MM.1S (cell line): ENCODE results near the gene IL27RA.

Experiments used
- DNase-seq: peaks from one replicate; pipeline ENCODE4 v3.0.0-alpha.2; 2015
- H2AFZ ChIP-seq: fragments of 300-600 bp; sonication (generic); 2 replicates; pipeline ENCODE4 v1.6.0; 2016; ENCODE audit warnings: antibody characterized with exemption, low read length
- H3F3A ChIP-seq: fragments of 300-600 bp; sonication (generic); 2 replicates; pipeline ENCODE4 v1.6.1; 2016; ENCODE audit warnings: mild to moderate bottlenecking, antibody characterized with exemption, low read length, moderate library complexity, mixed read lengths; ENCODE audit not compliant: insufficient read depth
- H3K27ac ChIP-seq: fragments of 300-600 bp; sonication (generic); 2 replicates; pipeline ENCODE4 v1.5.1; 2016; ENCODE audit warnings: mild to moderate bottlenecking, low read length
- H3K27me3 ChIP-seq: fragments of 300-600 bp; sonication (generic); replicated peaks from 2 replicates; pipeline ENCODE4 v1.6.0; 2016; ENCODE audit warnings: low read length; ENCODE audit not compliant: insufficient read depth
- H3K36me3 ChIP-seq: fragments of 300-600 bp; sonication (generic); replicated peaks from 2 replicates; pipeline ENCODE4 v1.6.1; 2016; ENCODE audit warnings: mild to moderate bottlenecking, low read length, mixed read lengths; ENCODE audit not compliant: insufficient read depth
- H3K4me1 ChIP-seq: fragments of 300-600 bp; sonication (generic); 2 replicates; pipeline ENCODE4 v1.6.1; 2016; ENCODE audit warnings: low read length, mixed read lengths
- H3K4me2 ChIP-seq: fragments of 300-600 bp; sonication (generic); 2 replicates; pipeline ENCODE4 v1.6.0; 2016; ENCODE audit warnings: low read depth, low read length
- H3K4me3 ChIP-seq: fragments of 300-600 bp; sonication (generic); 2 replicates; pipeline ENCODE4 v1.5.1; 2016; ENCODE audit warnings: low read length, mixed read lengths
- H3K79me2 ChIP-seq: fragments of 300-600 bp; sonication (generic); 2 replicates; pipeline ENCODE4 v1.6.1; 2016; ENCODE audit warnings: mixed run types, low read length, mixed read lengths
- H3K9ac ChIP-seq: fragments of 300-600 bp; sonication (generic); 2 replicates; pipeline ENCODE4 v1.6.1; 2016; ENCODE audit warnings: low read length, mixed read lengths
- H3K9me2 ChIP-seq: fragments of 300-600 bp; sonication (generic); replicated peaks from 2 replicates; pipeline ENCODE4 v1.6.1; 2016; ENCODE audit warnings: mild to moderate bottlenecking, low read length, mixed read lengths; ENCODE audit not compliant: insufficient read depth
- H3K9me3 ChIP-seq: fragments of 300-600 bp; sonication (generic); replicated peaks from 2 replicates; pipeline ENCODE4 v1.6.1; 2016; ENCODE audit warnings: mild to moderate bottlenecking, low read length, mixed read lengths; ENCODE audit not compliant: insufficient read depth
- H4K20me1 ChIP-seq: fragments of 300-600 bp; sonication (generic); 2 replicates; pipeline ENCODE4 v1.6.1; 2016; ENCODE audit warnings: mild to moderate bottlenecking, low read length, moderate library complexity, mixed read lengths; ENCODE audit not compliant: insufficient read depth
- CTCF ChIP-seq: fragments of 300-600 bp; sonication (generic); IDR thresholded peaks from 2 replicates; pipeline ENCODE4 v1.5.1; 2016; ENCODE audit warnings: antibody characterized with exemption, low read length, mixed read lengths
- EZH2 ChIP-seq: fragments of 300-600 bp; sonication (generic); optimal IDR thresholded peaks from 2 replicates; pipeline ENCODE3; 2017; ENCODE audit warnings: low read depth, mild to moderate bottlenecking, antibody characterized with exemption, low read length, mixed read lengths
- EZH2phosphoT487 ChIP-seq: fragments of 300-600 bp; sonication (generic); IDR thresholded peaks from 2 replicates; pipeline ENCODE4 v1.6.1; 2018; ENCODE audit warnings: antibody characterized with exemption, low read length

IL27RA gene

GRCh38 chr19:14003251-14004055 is 28.1 kb upstream of the IL27RA start:
- Histone ChIP-seq H2AFZ (no peak overlapping the region), H3K79me2 (peaks cover 38% of the 10 kb centered on the region), H3K27me3 (no peaks in the 10 kb centered on the region), H3K9me2 (no peaks in the 10 kb centered on the region), H3K9me3 (no peaks in the 10 kb centered on the region), H3K4me2 (no peak overlapping the region), H3K4me1 (peaks cover 8% of the 10 kb centered on the region), H4K20me1 (no peaks in the 10 kb centered on the region), H3F3A (peaks cover 9% of the 10 kb centered on the region; the same call in 1 of the 2 replicates), H3K27ac (no peak overlapping the region), H3K36me3 (no peaks in the 10 kb centered on the region), H3K9ac (no peak overlapping the region), H3K4me3 (no peak overlapping the region)
- no peak for TF ChIP-seq CTCF
- TF ChIP-seq EZH2phosphoT487 = no peak
- TF ChIP-seq EZH2 = no peak
- no peak for DNase-seq

- H3K79me2 ChIP-seq = peaks cover 34% of the 10 kb centered on the region
- H4K20me1 ChIP-seq = no peaks in the 10 kb centered on the region
- H3K4me3 ChIP-seq = peak overlapping the region; percentile 34; the same call in 1 of the 2 replicates
- H3K27ac ChIP-seq = peak overlapping the region; percentile 55; the same call in 1 of the 2 replicates
- H3K9me3 ChIP-seq = no peaks in the 10 kb centered on the region
- peaks cover 9% of the 10 kb centered on the region; the same call in 1 of the 2 replicates for H3F3A ChIP-seq
- peak overlapping the region; percentile 29; the same call in 1 of the 2 replicates for H3K9ac ChIP-seq
- H3K4me2 ChIP-seq = peak overlapping the region; percentile 44
- no peaks in the 10 kb centered on the region for H3K36me3 ChIP-seq
- no peaks in the 10 kb centered on the region for H3K27me3 ChIP-seq
- peaks cover 8% of the 10 kb centered on the region for H3K4me1 ChIP-seq
- no peak for DNase-seq
- TF ChIP-seq EZH2 (no peak), EZH2phosphoT487 (no peak), CTCF (no peak)
- no peaks in the 10 kb centered on the region for H3K9me2 ChIP-seq
- H2AFZ ChIP-seq = peak overlapping the region; percentile 28; the same call in 1 of the 2 replicates
Observed at GRCh38 chr19:14004619-14005348, 26.8 kb upstream of the IL27RA start.

- Histone ChIP-seq H2AFZ (peak overlapping the region; percentile 28; the same call in 1 of the 2 replicates), H3K9me2 (no peaks in the 10 kb centered on the region), H3K9me3 (no peaks in the 10 kb centered on the region), H3K4me3 (peak overlapping the region; percentile 77), H3K36me3 (no peaks in the 10 kb centered on the region), H3F3A (peaks cover 9% of the 10 kb centered on the region; the same call in 1 of the 2 replicates), H3K27ac (peak overlapping the region; percentile 89), H3K27me3 (no peaks in the 10 kb centered on the region), H3K4me2 (peak overlapping the region; percentile 44), H3K9ac (peak overlapping the region; percentile 96), H4K20me1 (no peaks in the 10 kb centered on the region), H3K4me1 (peaks cover 8% of the 10 kb centered on the region), H3K79me2 (peaks cover 30% of the 10 kb centered on the region)
- TF ChIP-seq EZH2 = no peak
- no peak for TF ChIP-seq CTCF
- no peak for TF ChIP-seq EZH2phosphoT487
- DNase-seq = peak; percentile 85
Observed at GRCh38 chr19:14005349-14006084, 26.0 kb upstream of the IL27RA start.
